ENCODE measurements around the gene ALDH1B1. TPM values are rescaled to one million over a fixed set of nuclear protein-coding genes. Genes with fewer than 3 reads are reported as not detected.
A peak's percentile ranks its signal among the peaks of the same experiment; 100 is the strongest.

ALDH1B1 gene
- total and polyA plus RNA-seq, 2 of the 13 experiments (the other 11 are each of a cell fraction or from before 2014, with no cell fraction given) = 45.1 to 125 TPM

DNA sequence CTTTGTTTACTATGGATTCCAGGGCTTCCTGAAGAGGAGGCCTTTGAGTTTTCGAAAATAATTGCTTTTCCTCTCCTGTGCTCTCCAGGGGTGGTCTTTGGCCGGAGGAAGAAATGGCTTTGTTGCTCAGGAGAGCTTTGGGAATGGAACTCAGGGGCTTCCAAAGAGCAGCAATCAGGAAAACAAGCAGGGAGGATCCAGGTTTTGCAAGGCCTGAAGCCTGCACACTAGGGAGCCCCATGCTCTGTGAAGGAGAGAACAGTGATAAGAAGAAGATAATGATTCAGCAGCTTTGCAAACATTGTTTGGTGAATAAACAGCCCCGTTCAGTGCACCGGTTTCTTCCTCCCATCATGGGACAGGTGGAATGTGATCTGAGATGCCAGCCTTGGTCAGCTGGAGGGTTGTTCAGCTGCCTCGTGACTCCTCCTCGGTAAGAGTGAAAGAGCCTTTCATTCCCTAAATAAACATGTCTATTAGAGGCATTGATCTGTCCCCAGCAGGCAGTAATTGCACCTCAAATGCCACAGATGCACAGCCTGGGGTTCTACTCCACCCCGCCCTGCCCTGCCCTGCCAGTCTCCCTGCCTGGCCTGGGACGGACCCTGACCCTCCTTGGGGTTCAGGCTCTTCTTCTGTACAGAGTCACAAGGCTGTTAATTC lies 11.5 kb upstream of the ALDH1B1 start (continued):
- TF ChIP-seq U2AF2 (IDR thresholded peaks at IDR 0.05; ENCODE audit: low read depth, low read length) = no peak
- TF ChIP-seq, protein P1, sequence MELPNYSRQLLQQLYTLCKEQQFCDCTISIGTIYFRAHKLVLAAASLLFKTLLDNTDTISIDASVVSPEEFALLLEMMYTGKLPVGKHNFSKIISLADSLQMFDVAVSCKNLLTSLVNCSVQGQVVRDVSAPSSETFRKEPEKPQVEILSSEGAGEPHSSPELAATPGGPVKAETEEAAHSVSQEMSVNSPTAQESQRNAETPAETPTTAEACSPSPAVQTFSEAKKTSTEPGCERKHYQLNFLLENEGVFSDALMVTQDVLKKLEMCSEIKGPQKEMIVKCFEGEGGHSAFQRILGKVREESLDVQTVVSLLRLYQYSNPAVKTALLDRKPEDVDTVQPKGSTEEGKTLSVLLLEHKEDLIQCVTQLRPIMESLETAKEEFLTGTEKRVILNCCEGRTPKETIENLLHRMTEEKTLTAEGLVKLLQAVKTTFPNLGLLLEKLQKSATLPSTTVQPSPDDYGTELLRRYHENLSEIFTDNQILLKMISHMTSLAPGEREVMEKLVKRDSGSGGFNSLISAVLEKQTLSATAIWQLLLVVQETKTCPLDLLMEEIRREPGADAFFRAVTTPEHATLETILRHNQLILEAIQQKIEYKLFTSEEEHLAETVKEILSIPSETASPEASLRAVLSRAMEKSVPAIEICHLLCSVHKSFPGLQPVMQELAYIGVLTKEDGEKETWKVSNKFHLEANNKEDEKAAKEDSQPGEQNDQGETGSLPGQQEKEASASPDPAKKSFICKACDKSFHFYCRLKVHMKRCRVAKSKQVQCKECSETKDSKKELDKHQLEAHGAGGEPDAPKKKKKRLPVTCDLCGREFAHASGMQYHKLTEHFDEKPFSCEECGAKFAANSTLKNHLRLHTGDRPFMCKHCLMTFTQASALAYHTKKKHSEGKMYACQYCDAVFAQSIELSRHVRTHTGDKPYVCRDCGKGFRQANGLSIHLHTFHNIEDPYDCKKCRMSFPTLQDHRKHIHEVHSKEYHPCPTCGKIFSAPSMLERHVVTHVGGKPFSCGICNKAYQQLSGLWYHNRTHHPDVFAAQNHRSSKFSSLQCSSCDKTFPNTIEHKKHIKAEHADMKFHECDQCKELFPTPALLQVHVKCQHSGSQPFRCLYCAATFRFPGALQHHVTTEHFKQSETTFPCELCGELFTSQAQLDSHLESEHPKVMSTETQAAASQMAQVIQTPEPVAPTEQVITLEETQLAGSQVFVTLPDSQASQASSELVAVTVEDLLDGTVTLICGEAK (IDR thresholded peaks at IDR 0.05) = no peak
- TF ChIP-seq, protein P1 (CRISPR knock-in tag; IDR thresholded peaks at IDR 0.05) = no peak
- peak; percentile 72; the same call in 1 of the 2 replicates for TF ChIP-seq FOSL1 (CRISPR knock-in tag; IDR thresholded peaks at IDR 0.05; ENCODE audit: borderline replicate concordance)
- TF ChIP-seq SAP130 (CRISPR knock-in tag; IDR thresholded peaks at IDR 0.05; ENCODE audit: low read depth) = peak; percentile 92
- no peak for TF ChIP-seq ATF7 (IDR thresholded peaks at IDR 0.05)
- peak; percentile 60; the same call in 1 of the 2 replicates for TF ChIP-seq ATF7 (CRISPR knock-in tag; IDR thresholded peaks at IDR 0.05)
- TF ChIP-seq, protein P2, sequence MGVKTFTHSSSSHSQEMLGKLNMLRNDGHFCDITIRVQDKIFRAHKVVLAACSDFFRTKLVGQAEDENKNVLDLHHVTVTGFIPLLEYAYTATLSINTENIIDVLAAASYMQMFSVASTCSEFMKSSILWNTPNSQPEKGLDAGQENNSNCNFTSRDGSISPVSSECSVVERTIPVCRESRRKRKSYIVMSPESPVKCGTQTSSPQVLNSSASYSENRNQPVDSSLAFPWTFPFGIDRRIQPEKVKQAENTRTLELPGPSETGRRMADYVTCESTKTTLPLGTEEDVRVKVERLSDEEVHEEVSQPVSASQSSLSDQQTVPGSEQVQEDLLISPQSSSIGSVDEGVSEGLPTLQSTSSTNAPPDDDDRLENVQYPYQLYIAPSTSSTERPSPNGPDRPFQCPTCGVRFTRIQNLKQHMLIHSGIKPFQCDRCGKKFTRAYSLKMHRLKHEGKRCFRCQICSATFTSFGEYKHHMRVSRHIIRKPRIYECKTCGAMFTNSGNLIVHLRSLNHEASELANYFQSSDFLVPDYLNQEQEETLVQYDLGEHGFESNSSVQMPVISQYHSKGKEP (CRISPR knock-in tag; IDR thresholded peaks at IDR 0.05) = no peak
- no peak for TF ChIP-seq ELF4 (CRISPR knock-in tag; IDR thresholded peaks at IDR 0.05; ENCODE audit: borderline replicate concordance)
- no peak for TF ChIP-seq ZNF558 (CRISPR knock-in tag; IDR thresholded peaks at IDR 0.05; ENCODE audit: borderline replicate concordance)
- no peak for TF ChIP-seq EEA1 (CRISPR knock-in tag; IDR thresholded peaks at IDR 0.05; ENCODE audit: borderline replicate concordance)
- TF ChIP-seq ERF (CRISPR knock-in tag; IDR thresholded peaks at IDR 0.05) = 0 out of 2 replicates have a peak, but pooled peaks have one; percentile 29
- no peak for TF ChIP-seq NFYB (CRISPR knock-in tag; IDR thresholded peaks at IDR 0.05)
- TF ChIP-seq, protein P3, sequence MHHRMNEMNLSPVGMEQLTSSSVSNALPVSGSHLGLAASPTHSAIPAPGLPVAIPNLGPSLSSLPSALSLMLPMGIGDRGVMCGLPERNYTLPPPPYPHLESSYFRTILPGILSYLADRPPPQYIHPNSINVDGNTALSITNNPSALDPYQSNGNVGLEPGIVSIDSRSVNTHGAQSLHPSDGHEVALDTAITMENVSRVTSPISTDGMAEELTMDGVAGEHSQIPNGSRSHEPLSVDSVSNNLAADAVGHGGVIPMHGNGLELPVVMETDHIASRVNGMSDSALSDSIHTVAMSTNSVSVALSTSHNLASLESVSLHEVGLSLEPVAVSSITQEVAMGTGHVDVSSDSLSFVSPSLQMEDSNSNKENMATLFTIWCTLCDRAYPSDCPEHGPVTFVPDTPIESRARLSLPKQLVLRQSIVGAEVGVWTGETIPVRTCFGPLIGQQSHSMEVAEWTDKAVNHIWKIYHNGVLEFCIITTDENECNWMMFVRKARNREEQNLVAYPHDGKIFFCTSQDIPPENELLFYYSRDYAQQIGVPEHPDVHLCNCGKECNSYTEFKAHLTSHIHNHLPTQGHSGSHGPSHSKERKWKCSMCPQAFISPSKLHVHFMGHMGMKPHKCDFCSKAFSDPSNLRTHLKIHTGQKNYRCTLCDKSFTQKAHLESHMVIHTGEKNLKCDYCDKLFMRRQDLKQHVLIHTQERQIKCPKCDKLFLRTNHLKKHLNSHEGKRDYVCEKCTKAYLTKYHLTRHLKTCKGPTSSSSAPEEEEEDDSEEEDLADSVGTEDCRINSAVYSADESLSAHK (CRISPR knock-in tag; IDR thresholded peaks at IDR 0.05; ENCODE audit: borderline replicate concordance) = no peak
- no peak for TF ChIP-seq RORA (CRISPR knock-in tag; IDR thresholded peaks at IDR 0.05)
- TF ChIP-seq RARG (CRISPR knock-in tag; IDR thresholded peaks at IDR 0.05; ENCODE audit: low read depth) = no peak

Measured in HepG2 (cell line).